HCT116 (cell line): ENCODE results near the gene PCDH9. TPM values are rescaled to one million over a fixed set of nuclear protein-coding genes. Genes with fewer than 3 reads are reported as not detected.

Experiments
- ATAC-seq: fragments of 200-7000 bp; cut with Tn5 transposase; 2 replicates; pipeline ENCODE4 v1.9.1; 2020; ENCODE audit warnings: mild to moderate bottlenecking, moderate library complexity
- BruUV-seq: library from RNA; stranded (reverse); fragments of 400-500 nt; replicated peaks from 2 replicates; lab custom pipeline; 2021; lab: Mats Ljungman, UMichigan
- CTCF ChIA-PET: fragments of 300-600 bp; sonication (Branson Sonifier 250); formaldehyde crosslinking; loops from one replicate; lab custom pipeline; 2021; ENCODE audit warnings: antibody characterized with exemption; lab: Charles Lee
- POLR2A ChIA-PET: fragments of 300-600, 350-600 bp; sonication (Branson Sonifier 250); formaldehyde crosslinking; loops from one replicate; lab custom pipeline; 2021; ENCODE audit warnings: antibody characterized with exemption; lab: Charles Lee
- RAD21 ChIA-PET, 2 experiments: fragments of 300-600 bp; sonication (Branson Sonifier 250); formaldehyde crosslinking; loops; one replicate each; lab custom pipeline; 2023; ENCODE audit warnings: low total read pairs in 2 of 2; ENCODE audit not compliant: uncharacterized antibody in 2 of 2, unreplicated experiment in 2 of 2, low non-redundant PET in 1 of 2; lab: Charles Lee
- DNase-seq: peaks from one replicate; pipeline ENCODE4 v3.0.0-alpha.2; 2010; ENCODE audit warnings: low read depth, low spot score
- H2AFZ ChIP-seq: fragments of 200-600 bp; shearing (Covaris generic), sonication (generic); 2 replicates; pipeline ENCODE4 v1.6.1; 2017; ENCODE audit warnings: low read depth, mixed run types, mixed read lengths, antibody characterized with exemption, low read length; ENCODE audit not compliant: poor library complexity, severe bottlenecking
- H3K27ac ChIP-seq: 2 replicates; pipeline ENCODE4 v1.5.1; 2012; ENCODE audit warnings: low read depth, low read length
- H3K27me3 ChIP-seq: fragments of 200-600 bp; sonication (generic); 2 replicates; pipeline ENCODE4 v1.6.1; 2016; ENCODE audit warnings: mixed run types, low read length, mixed read lengths; ENCODE audit not compliant: insufficient read depth
- H3K36me3 ChIP-seq, 2 experiments: fragments of 200-500 bp in 1 of 2; fragments of 200-600 bp in 1 of 2; sonication (Bioruptor generic) in 1 of 2; sonication (generic) in 1 of 2; 2 replicates each; pipeline versions ENCODE4 v1.5.1 to v1.6.1; 2014 to 2016; ENCODE audit warnings: low read length in 2 of 2, inconsistent platforms in 1 of 2, mixed read lengths in 1 of 2, mixed run types in 1 of 2; ENCODE audit not compliant: insufficient read depth in 2 of 2, control insufficient read depth in 1 of 2
- H3K4me1 ChIP-seq, 2 experiments: fragments of 200-600 bp in 1 of 2; sonication (generic) in 1 of 2; 2 replicates each; pipeline versions ENCODE4 v1.5.1 to v1.6.1; 2012 to 2017; ENCODE audit warnings: low read length in 2 of 2, inconsistent platforms in 1 of 2, mild to moderate bottlenecking in 1 of 2, mixed read lengths in 1 of 2, mixed run types in 1 of 2, moderate library complexity in 1 of 2; ENCODE audit not compliant: insufficient read depth in 2 of 2, control insufficient read depth in 1 of 2
- H3K4me2 ChIP-seq: fragments of 200-600 bp; sonication (generic); 2 replicates; pipeline ENCODE4 v1.6.1; 2017; ENCODE audit warnings: mixed run types, low read length, mixed read lengths
- H3K4me3 ChIP-seq, 2 experiments: fragments of 200-600 bp in 1 of 2; sonication (generic) in 1 of 2; replicated peaks in 1 of 2; 2 replicates each; pipeline ENCODE4 v1.5.1; 2011 to 2016; ENCODE audit warnings: low read length in 2 of 2, control low read depth in 1 of 2, low read depth in 1 of 2, mild to moderate bottlenecking in 1 of 2, mixed read lengths in 1 of 2, mixed run types in 1 of 2
- H3K79me2 ChIP-seq: fragments of 200-600 bp; sonication (generic); 2 replicates; pipeline ENCODE4 v1.6.1; 2017; ENCODE audit warnings: mild to moderate bottlenecking, mixed run types, low read length, moderate library complexity, mixed read lengths; ENCODE audit not compliant: insufficient read depth
- H3K9ac ChIP-seq: fragments of 200-600 bp; sonication (generic); 2 replicates; pipeline ENCODE4 v1.6.1; 2016; ENCODE audit warnings: low read length, mixed read lengths
- H3K9me2 ChIP-seq: fragments of 200-600 bp; sonication (generic), shearing (Covaris generic); 2 replicates; pipeline ENCODE4 v1.6.1; 2017; ENCODE audit warnings: mixed run types, mild to moderate bottlenecking, moderate library complexity; ENCODE audit not compliant: insufficient read depth
- H3K9me3 ChIP-seq, 2 experiments: fragments of 200-500 bp in 1 of 2; fragments of 200-600 bp in 1 of 2; sonication (Bioruptor generic) in 1 of 2; sonication (generic) in 1 of 2; 2 replicates each; pipeline ENCODE4 v1.6.1; 2014 to 2017; ENCODE audit warnings: low read length in 2 of 2, mixed read lengths in 2 of 2, inconsistent platforms in 1 of 2, low read depth in 1 of 2, mild to moderate bottlenecking in 1 of 2, mixed run types in 1 of 2, moderate library complexity in 1 of 2; ENCODE audit not compliant: control insufficient read depth in 1 of 2, insufficient read depth in 1 of 2
- H4K20me1 ChIP-seq: fragments of 200-600 bp; sonication (generic), shearing (Covaris generic); 2 replicates; pipeline ENCODE4 v1.6.1; 2017; ENCODE audit warnings: mixed run types, mild to moderate bottlenecking, moderate library complexity; ENCODE audit not compliant: insufficient read depth
- EGR1 ChIP-seq: IDR thresholded peaks from 2 replicates; pipeline ENCODE4 v1.6.1; 2012; ENCODE audit warnings: low read depth
- ELF1 ChIP-seq: IDR thresholded peaks from 2 replicates; pipeline ENCODE4 v1.6.1; 2012; ENCODE audit warnings: low read depth, borderline replicate concordance
- EZH2 ChIP-seq: fragments of 200-600 bp; sonication (generic); IDR thresholded peaks from 2 replicates; pipeline ENCODE4 v1.6.1; 2017; ENCODE audit warnings: antibody characterized with exemption, mixed run types
- POLR2A ChIP-seq: IDR thresholded peaks from 2 replicates; pipeline ENCODE4 v1.7.0; 2011; ENCODE audit warnings: borderline replicate concordance; ENCODE audit not compliant: insufficient read depth, insufficient read length; ENCODE audit errors: extremely low read depth
- SP1 ChIP-seq: IDR thresholded peaks from 2 replicates; pipeline ENCODE4 v1.6.1; 2012; ENCODE audit warnings: low read depth
- intact Hi-C: fragments of 100-400 bp; cut with micrococcal nuclease; formaldehyde crosslinking; loops from 2 replicates; pipeline ENCODE4 v1.10.0; 2022
- total RNA-seq: library from RNA; stranded (reverse); gene quantifications from one replicate; pipeline ENCODE4 v1.2.1, GENCODE V29; 2021; ENCODE audit not compliant: unreplicated experiment
- TF ChIP-seq, protein P1 (sequence below): IDR thresholded peaks from 2 replicates; pipeline ENCODE4 v1.6.1; 2012; ENCODE audit warnings: low read depth
- TF ChIP-seq, protein P2 (sequence below), 3 experiments: fragments of 200-600 bp in 1 of 3; sonication (generic) in 1 of 3; IDR thresholded peaks in 2 of 3; conservative IDR thresholded peaks in 1 of 3; 2 replicates each; pipeline ENCODE4 v1.5.1; 2012 to 2017; ENCODE audit warnings: low read depth in 2 of 3, low read length in 2 of 3, antibody characterized with exemption in 1 of 3, borderline replicate concordance in 1 of 3, control low read depth in 1 of 3, mild to moderate bottlenecking in 1 of 3, mixed read lengths in 1 of 3, mixed run types in 1 of 3, moderate library complexity in 1 of 3; ENCODE audit not compliant: insufficient read depth in 1 of 3

Gene PCDH9
- total RNA-seq, 1 experiment from 2014 or later, result 0.02 TPM

DNA sequence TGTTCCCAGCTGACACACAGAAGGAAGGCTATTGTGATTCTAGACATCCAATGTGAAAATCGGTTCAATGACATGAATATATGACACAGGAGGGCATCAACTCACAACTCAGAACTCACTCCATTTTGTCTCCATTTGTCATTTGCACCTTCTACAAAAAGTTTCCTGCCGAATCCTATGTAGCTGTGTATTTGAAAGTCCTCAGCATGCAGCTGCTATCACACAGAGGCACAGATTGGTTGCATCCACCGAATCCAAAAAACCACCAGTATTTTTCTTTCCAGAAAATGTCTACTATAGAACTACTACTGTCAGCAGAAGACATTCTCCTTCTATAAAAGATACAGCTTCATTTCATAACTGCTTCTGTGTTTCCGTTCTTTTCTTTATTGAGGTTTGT lies 13.3 kb downstream of the PCDH9 start:
- Histone ChIP-seq H3K9ac (no peak overlapping the region), H3K4me2 (no peak overlapping the region), H3K36me3 (no peaks in the 10 kb centered on the region), H3K79me2 (no peaks in the 10 kb centered on the region), H3K4me3 (no peak overlapping the region), H3K27me3 (no peaks in the 10 kb centered on the region), H3K27ac (no peak overlapping the region), H2AFZ (no peak overlapping the region), H3K9me2 (no peaks in the 10 kb centered on the region), H3K9me3 (no peaks in the 10 kb centered on the region), H4K20me1 (no peaks in the 10 kb centered on the region), H3K4me1 (no peaks in the 10 kb centered on the region)
- no TSS peak for BruUV-seq
- no peak for TF ChIP-seq SP1
- no peak for TF ChIP-seq ELF1
- TF ChIP-seq, protein P1, sequence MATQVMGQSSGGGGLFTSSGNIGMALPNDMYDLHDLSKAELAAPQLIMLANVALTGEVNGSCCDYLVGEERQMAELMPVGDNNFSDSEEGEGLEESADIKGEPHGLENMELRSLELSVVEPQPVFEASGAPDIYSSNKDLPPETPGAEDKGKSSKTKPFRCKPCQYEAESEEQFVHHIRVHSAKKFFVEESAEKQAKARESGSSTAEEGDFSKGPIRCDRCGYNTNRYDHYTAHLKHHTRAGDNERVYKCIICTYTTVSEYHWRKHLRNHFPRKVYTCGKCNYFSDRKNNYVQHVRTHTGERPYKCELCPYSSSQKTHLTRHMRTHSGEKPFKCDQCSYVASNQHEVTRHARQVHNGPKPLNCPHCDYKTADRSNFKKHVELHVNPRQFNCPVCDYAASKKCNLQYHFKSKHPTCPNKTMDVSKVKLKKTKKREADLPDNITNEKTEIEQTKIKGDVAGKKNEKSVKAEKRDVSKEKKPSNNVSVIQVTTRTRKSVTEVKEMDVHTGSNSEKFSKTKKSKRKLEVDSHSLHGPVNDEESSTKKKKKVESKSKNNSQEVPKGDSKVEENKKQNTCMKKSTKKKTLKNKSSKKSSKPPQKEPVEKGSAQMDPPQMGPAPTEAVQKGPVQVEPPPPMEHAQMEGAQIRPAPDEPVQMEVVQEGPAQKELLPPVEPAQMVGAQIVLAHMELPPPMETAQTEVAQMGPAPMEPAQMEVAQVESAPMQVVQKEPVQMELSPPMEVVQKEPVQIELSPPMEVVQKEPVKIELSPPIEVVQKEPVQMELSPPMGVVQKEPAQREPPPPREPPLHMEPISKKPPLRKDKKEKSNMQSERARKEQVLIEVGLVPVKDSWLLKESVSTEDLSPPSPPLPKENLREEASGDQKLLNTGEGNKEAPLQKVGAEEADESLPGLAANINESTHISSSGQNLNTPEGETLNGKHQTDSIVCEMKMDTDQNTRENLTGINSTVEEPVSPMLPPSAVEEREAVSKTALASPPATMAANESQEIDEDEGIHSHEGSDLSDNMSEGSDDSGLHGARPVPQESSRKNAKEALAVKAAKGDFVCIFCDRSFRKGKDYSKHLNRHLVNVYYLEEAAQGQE, result no peak
- TF ChIP-seq POLR2A, result no peak
- TF ChIP-seq, protein P2, sequence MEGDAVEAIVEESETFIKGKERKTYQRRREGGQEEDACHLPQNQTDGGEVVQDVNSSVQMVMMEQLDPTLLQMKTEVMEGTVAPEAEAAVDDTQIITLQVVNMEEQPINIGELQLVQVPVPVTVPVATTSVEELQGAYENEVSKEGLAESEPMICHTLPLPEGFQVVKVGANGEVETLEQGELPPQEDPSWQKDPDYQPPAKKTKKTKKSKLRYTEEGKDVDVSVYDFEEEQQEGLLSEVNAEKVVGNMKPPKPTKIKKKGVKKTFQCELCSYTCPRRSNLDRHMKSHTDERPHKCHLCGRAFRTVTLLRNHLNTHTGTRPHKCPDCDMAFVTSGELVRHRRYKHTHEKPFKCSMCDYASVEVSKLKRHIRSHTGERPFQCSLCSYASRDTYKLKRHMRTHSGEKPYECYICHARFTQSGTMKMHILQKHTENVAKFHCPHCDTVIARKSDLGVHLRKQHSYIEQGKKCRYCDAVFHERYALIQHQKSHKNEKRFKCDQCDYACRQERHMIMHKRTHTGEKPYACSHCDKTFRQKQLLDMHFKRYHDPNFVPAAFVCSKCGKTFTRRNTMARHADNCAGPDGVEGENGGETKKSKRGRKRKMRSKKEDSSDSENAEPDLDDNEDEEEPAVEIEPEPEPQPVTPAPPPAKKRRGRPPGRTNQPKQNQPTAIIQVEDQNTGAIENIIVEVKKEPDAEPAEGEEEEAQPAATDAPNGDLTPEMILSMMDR (IDR thresholded peaks at IDR 0.05 in 2 of 3, conservative IDR thresholded peaks at IDR 0.05 in 1 of 3; ENCODE audit: borderline replicate concordance in 1 of 3, insufficient read depth in 1 of 3, low read depth in 2 of 3, low read length in 2 of 3), result no peak
- no peak for TF ChIP-seq EGR1
- TF ChIP-seq EZH2, result no peak
- intact Hi-C loops, result no loop called here
- ATAC-seq (no peak), DNase-seq (no peak)
- RAD21 ChIA-PET, result no interaction called here
- CTCF ChIA-PET, result no interaction called here
- POLR2A ChIA-PET, result no interaction called here
